SU-DHL-6 (cell line): ENCODE results near the gene KLHDC9.

ENCODE experiments used
- H2AFZ ChIP-seq: fragments of 200-600 bp; sonication (generic); 2 replicates; pipeline ENCODE4 v1.6.1; 2014; ENCODE audit warnings: low read depth, mild to moderate bottlenecking, moderate library complexity, mixed read lengths, antibody characterized with exemption, low read length; ENCODE audit not compliant: severe bottlenecking
- H3F3A ChIP-seq: fragments of 200-600 bp; shearing (Covaris generic); 2 replicates; pipeline ENCODE4 v1.6.0; 2016; ENCODE audit warnings: antibody characterized with exemption, mild to moderate bottlenecking; ENCODE audit not compliant: insufficient read depth
- H3K27ac ChIP-seq: fragments of 200-600 bp; sonication (generic); 2 replicates; pipeline ENCODE4 v1.5.1; 2016; ENCODE audit warnings: low read depth, mild to moderate bottlenecking, low read length, moderate library complexity, mixed read lengths
- H3K27me3 ChIP-seq: fragments of 200-600 bp; sonication (generic), shearing (Covaris generic); 2 replicates; pipeline ENCODE4 v1.6.0; 2014; ENCODE audit warnings: mild to moderate bottlenecking, low read length
- H3K36me3 ChIP-seq: fragments of 200-600 bp; sonication (generic); 2 replicates; pipeline ENCODE4 v1.6.1; 2014; ENCODE audit warnings: mild to moderate bottlenecking, low read length, mixed read lengths
- H3K4me2 ChIP-seq: fragments of 300-600, 200-600 bp; shearing (Covaris generic), sonication (generic); 2 replicates; pipeline ENCODE4 v1.6.0; 2014; ENCODE audit warnings: low read length, low read depth, mild to moderate bottlenecking; ENCODE audit not compliant: poor library complexity, severe bottlenecking
- H3K4me3 ChIP-seq: fragments of 200-600 bp; sonication (generic); 2 replicates; pipeline ENCODE4 v1.5.1; 2014; ENCODE audit warnings: antibody characterized with exemption, low read length, mild to moderate bottlenecking, mixed read lengths; ENCODE audit not compliant: insufficient read depth, poor library complexity, severe bottlenecking
- H3K79me2 ChIP-seq: fragments of 200-600 bp; sonication (generic); 2 replicates; pipeline ENCODE4 v1.6.1; 2014; ENCODE audit warnings: mild to moderate bottlenecking, low read length, moderate library complexity; ENCODE audit not compliant: insufficient read depth
- H3K9ac ChIP-seq: fragments of 200-600 bp; sonication (generic); 2 replicates; pipeline ENCODE4 v1.7.0; 2014; ENCODE audit warnings: mild to moderate bottlenecking, low read length
- H3K9me2 ChIP-seq: fragments of 200-600 bp; sonication (generic); replicated peaks from 2 replicates; pipeline ENCODE4 v1.6.1; 2014; ENCODE audit warnings: low read length; ENCODE audit not compliant: insufficient read depth
- H3K9me3 ChIP-seq: fragments of 200-600 bp; sonication (generic); 2 replicates; pipeline ENCODE4 v1.6.1; 2014; ENCODE audit warnings: low read length, mixed read lengths; ENCODE audit not compliant: insufficient read depth
- H4K20me1 ChIP-seq: fragments of 200-600 bp; sonication (generic); 2 replicates; pipeline ENCODE4 v1.6.1; 2014; ENCODE audit warnings: low read depth, mild to moderate bottlenecking, antibody characterized with exemption, low read length, moderate library complexity, mixed read lengths
- EZH2phosphoT487 ChIP-seq: fragments of 200-600 bp; sonication (generic), shearing (Covaris generic); conservative IDR thresholded peaks from 2 replicates; pipeline ENCODE4 v1.6.1; 2018; ENCODE audit warnings: mild to moderate bottlenecking, antibody characterized with exemption, low read length, moderate library complexity, mixed read lengths
- TF ChIP-seq, protein P1 (sequence below): fragments of 200-600 bp; sonication (generic); IDR thresholded peaks from one replicate; pipeline ENCODE4 v1.5.1; 2017; ENCODE audit warnings: antibody characterized with exemption, mild to moderate bottlenecking, low read length, moderate library complexity; ENCODE audit not compliant: insufficient read depth, poor library complexity, severe bottlenecking

The KLHDC9 gene

DNA sequence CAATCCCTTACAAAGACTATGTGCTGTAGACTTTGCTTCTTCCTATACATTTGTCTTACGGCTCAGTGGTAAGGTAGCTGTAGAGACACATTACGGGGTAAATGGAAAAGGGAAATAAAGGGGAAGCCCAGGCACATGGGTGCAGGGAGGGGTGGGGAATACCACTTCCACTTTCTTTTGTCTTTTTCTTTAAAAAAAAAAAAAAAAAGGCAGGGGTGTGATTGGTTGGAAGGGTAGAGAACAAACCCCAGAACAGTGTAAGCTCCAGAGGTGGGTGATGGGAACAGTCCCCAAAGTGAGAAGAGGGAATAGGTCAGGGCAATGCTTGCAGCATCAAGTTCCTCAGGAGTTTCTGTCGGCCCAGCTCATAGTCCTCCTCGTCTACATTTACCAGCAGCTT is 23.7 kb downstream of the KLHDC9 start:
- Histone ChIP-seq H3K36me3 (0 out of 2 replicates have a peak, but pooled peaks cover 4% of the 10 kb centered on the region), H3K27ac (no peak overlapping the region), H2AFZ (no peak overlapping the region), H3K79me2 (peaks cover 20% of the 10 kb centered on the region), H3K4me2 (no peak overlapping the region), H3K4me3 (no peak overlapping the region), H3K9me3 (no peaks in the 10 kb centered on the region), H3F3A (0 out of 2 replicates have a peak, but pooled peaks cover 8% of the 10 kb centered on the region), H3K27me3 (no peaks in the 10 kb centered on the region), H4K20me1 (no peaks in the 10 kb centered on the region), H3K9ac (no peak overlapping the region), H3K9me2 (no peaks in the 10 kb centered on the region)
- no peak for TF ChIP-seq EZH2phosphoT487
- TF ChIP-seq, protein P1, sequence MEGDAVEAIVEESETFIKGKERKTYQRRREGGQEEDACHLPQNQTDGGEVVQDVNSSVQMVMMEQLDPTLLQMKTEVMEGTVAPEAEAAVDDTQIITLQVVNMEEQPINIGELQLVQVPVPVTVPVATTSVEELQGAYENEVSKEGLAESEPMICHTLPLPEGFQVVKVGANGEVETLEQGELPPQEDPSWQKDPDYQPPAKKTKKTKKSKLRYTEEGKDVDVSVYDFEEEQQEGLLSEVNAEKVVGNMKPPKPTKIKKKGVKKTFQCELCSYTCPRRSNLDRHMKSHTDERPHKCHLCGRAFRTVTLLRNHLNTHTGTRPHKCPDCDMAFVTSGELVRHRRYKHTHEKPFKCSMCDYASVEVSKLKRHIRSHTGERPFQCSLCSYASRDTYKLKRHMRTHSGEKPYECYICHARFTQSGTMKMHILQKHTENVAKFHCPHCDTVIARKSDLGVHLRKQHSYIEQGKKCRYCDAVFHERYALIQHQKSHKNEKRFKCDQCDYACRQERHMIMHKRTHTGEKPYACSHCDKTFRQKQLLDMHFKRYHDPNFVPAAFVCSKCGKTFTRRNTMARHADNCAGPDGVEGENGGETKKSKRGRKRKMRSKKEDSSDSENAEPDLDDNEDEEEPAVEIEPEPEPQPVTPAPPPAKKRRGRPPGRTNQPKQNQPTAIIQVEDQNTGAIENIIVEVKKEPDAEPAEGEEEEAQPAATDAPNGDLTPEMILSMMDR, result no peak

DNA sequence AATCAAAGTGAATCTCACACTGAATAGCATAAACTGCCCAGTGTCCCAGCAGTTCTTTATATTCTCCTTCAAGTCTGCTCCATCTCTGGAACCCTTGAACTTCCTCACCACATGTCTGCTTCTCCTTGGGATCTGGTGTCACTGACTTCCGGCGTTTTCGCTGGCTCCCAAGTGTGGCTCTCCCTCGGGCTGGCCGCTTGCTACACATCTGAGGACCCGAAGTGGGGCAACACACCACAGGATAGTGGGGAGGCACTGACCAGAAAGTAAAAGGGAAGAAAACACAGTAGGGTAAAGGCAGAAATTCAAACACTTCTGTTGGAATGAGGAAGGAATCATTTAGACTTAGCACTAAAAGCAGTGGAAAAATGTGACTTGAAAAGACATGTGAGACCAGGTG is 24.8 kb downstream of the KLHDC9 start:
- H3K9me3 ChIP-seq, result no peaks in the 10 kb centered on the region
- no peak overlapping the region for H3K27ac ChIP-seq
- H3K27me3 ChIP-seq, result no peaks in the 10 kb centered on the region
- no peak overlapping the region for H3K4me3 ChIP-seq
- H4K20me1 ChIP-seq, result no peaks in the 10 kb centered on the region
- TF ChIP-seq EZH2phosphoT487, result no peak
- TF ChIP-seq, protein P1, result no peak
- peaks cover 12% of the 10 kb centered on the region; the same call in 1 of the 2 replicates for H3K79me2 ChIP-seq
- no peak overlapping the region for H3K4me2 ChIP-seq
- H3K9ac ChIP-seq, result no peak overlapping the region
- peaks cover 4% of the 10 kb centered on the region; the same call in 1 of the 2 replicates for H3K36me3 ChIP-seq
- no peaks in the 10 kb centered on the region for H3K9me2 ChIP-seq
- 0 out of 2 replicates have a peak, but pooled peaks cover 8% of the 10 kb centered on the region for H3F3A ChIP-seq
- no peak overlapping the region for H2AFZ ChIP-seq

DNA sequence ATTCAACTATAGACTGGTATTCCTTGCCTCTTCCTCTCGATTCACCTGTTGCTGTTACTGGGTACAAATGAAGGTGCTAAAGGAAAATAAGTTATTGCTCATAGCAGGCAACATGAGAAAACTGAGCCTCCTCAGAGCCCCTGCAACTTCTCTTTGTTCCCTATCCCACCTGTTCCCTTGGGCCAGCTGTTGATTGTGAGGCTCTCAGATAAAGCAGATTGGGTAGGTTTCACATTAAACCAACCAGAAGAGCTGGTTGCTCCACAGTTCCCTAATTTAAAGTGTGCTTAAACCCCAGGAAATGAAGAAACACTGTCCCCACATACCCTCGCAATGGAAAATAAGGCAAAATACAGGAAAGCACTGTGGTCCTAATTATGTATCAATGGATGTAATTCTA is 29.5 kb downstream of the KLHDC9 start:
- H3K36me3 ChIP-seq, result no peaks in the 10 kb centered on the region; the same call in 1 of the 2 replicates
- H3K9ac ChIP-seq, result no peak overlapping the region
- no peak overlapping the region for H3K4me2 ChIP-seq
- H4K20me1 ChIP-seq, result no peaks in the 10 kb centered on the region
- H3K79me2 ChIP-seq, result peaks cover 13% of the 10 kb centered on the region; the same call in 1 of the 2 replicates
- H3K4me3 ChIP-seq, result no peak overlapping the region
- TF ChIP-seq, protein P1, result no peak
- TF ChIP-seq EZH2phosphoT487, result no peak
- H3K27me3 ChIP-seq, result no peaks in the 10 kb centered on the region
- H3F3A ChIP-seq, result peaks cover 20% of the 10 kb centered on the region
- H3K9me3 ChIP-seq, result no peaks in the 10 kb centered on the region
- H3K9me2 ChIP-seq, result no peaks in the 10 kb centered on the region
- H2AFZ ChIP-seq, result no peak overlapping the region
- H3K27ac ChIP-seq, result no peak overlapping the region
